Activated naive CD8-positive, alpha-beta T cell treated with anti-CD3 and anti-CD28 coated beads, Interleukin-2, amount 50 U/mL, for 24 hours (primary cell): Measurements from ENCODE around the gene FYN.
"Not testable (repeated sequence)": the region's sequence is repeated elsewhere in the genome, so short reads cannot be mapped to it uniquely, and the experiment has no call there.

ENCODE experiments used
- ATAC-seq: fragments of 150-1000 bp; cut with Tn5 transposase; one replicate; pipeline ENCODE4 v1.10.0; 2021
- DNase-seq: peaks from one replicate; pipeline ENCODE4 v3.0.0; 2021
- H3K27ac Mint-ChIP-seq: one replicate; pipeline ENCODE4 v1.8.0; 2021; ENCODE audit warnings: mild to moderate bottlenecking, mixed read lengths
- H3K27me3 Mint-ChIP-seq: one replicate; pipeline ENCODE4 v1.8.0; 2021; ENCODE audit warnings: mixed read lengths
- H3K36me3 Mint-ChIP-seq: one replicate; pipeline ENCODE4 v1.8.0; 2021; ENCODE audit warnings: low read depth, mixed read lengths
- H3K4me1 Mint-ChIP-seq: one replicate; pipeline ENCODE4 v1.8.0; 2021; ENCODE audit warnings: mixed read lengths
- H3K4me3 Mint-ChIP-seq: one replicate; pipeline ENCODE4 v1.8.0; 2021; ENCODE audit warnings: mild to moderate bottlenecking, moderate library complexity, mixed read lengths
- H3K9me3 Mint-ChIP-seq: one replicate; pipeline ENCODE4 v1.8.0; 2021; ENCODE audit warnings: mixed read lengths

Gene FYN

DNA sequence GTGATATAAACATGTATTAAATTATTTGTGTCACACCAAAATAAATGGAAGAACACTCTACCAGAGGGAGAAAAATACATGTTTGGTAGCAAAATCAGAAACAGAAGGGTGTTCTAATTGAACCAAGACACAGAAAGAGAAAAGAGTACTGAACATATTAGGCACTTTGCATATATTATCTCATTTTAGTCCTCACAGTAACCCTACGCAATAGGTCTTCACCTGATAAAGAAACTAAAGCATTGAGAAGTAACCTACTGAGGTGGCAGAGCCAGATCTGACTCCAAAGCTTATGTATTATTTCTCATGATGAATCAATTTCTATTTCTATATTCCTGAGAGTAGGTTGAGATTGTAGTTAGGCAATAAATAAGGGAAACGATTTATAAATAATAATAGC, 77.7 kb downstream of the FYN start:
- peak overlapping the region; percentile 74 for H3K4me3 Mint-ChIP-seq
- ATAC-seq: no peak
- peaks cover 71% of the 10 kb centered on the region for H3K36me3 Mint-ChIP-seq
- no peaks in the 10 kb centered on the region for H3K27me3 Mint-ChIP-seq
- no peak for DNase-seq
- no peaks in the 10 kb centered on the region for H3K9me3 Mint-ChIP-seq
- peak overlapping the region; percentile 82 for H3K27ac Mint-ChIP-seq
- H3K4me1 Mint-ChIP-seq: peaks cover 93% of the 10 kb centered on the region

DNA sequence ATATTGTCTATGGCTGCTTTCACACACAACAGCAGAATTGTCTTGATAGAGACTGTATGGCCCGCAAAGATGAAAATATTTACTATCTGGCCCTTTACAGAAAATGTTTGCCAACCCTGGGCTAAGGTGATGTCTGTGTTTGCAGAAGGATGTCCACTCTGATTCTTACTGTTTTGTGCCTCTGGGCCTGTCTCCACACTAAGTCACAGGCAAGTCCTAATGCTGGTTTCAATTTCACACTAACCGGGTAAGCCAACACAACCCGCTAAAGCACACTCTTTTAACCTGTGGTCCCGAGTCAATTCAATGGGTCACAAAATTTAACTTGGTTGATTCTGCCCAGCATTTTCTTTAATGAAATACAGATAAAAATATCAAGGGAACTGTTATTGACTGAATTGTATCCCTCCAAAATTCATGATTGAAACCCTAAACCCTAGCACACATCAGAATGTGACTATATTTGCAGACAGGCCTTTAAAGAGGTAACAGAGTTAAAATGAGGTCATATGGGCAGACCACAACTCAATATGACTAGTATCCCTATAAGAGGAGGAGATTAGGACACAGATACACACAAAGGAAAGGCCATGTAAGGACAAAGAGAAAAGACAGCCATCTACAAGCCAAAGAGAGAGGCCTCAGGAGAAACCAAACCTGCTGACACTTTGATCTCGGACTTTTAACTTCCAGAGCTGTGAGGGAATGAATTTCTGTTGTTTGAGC, 78.4 kb downstream of the FYN start:
- Mint-ChIP-seq H3K9me3 (no peaks in the 10 kb centered on the region), H3K27ac (peak overlapping the region; percentile 82), H3K4me1 (peaks cover 92% of the 10 kb centered on the region), H3K27me3 (no peaks in the 10 kb centered on the region), H3K4me3 (peak overlapping the region; percentile 74), H3K36me3 (peaks cover 68% of the 10 kb centered on the region)
- DNase-seq (no peak), ATAC-seq (peak; percentile 80)

DNA sequence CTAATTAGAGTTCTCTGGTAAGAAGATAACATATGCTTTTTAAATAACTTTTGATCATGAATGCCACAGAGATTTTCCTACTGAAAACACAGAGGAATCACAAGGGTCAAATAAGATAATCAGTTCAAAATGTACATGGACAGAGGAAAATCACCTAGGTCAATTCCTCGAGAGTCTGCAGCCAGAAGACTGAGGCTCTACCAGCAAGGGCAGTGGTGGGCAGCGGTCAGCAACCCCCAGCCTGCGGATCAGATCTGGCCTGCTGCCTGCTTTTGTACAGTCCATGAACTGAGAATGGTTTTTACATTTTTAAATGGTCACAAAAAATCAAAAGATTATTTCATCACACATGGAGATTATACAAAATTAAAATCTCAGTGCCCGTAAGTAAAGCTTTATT, 79.0 kb downstream of the FYN start:
- DNase-seq (no peak), ATAC-seq (no peak)
- Mint-ChIP-seq H3K36me3 (peaks cover 62% of the 10 kb centered on the region), H3K4me1 (peaks cover 86% of the 10 kb centered on the region), H3K9me3 (no peaks in the 10 kb centered on the region), H3K4me3 (peak overlapping the region; percentile 74), H3K27me3 (no peaks in the 10 kb centered on the region), H3K27ac (peak overlapping the region; percentile 82)

DNA sequence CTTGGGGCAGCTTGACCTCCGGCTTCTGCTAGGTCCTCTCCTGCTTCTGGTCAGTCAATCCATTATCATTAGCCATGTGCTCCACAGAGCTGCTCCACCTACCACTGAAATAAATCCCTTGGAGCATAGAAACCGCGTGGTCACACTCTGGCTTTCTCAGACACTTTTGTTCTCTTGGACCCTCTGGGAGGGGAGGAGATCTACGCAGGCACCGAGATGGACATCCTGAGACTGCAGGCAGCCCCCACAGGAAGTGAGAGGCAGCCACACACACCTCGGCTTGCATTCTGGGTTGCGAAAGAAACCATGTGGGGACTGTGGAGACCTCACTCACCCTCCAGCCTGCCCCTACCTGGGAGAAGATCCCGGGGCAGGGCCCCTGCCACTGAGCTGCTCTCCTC, 79.5 kb downstream of the FYN start:
- Mint-ChIP-seq H3K4me3 (peak overlapping the region; percentile 74), H3K27me3 (no peaks in the 10 kb centered on the region), H3K36me3 (peaks cover 58% of the 10 kb centered on the region), H3K27ac (peak overlapping the region; percentile 82), H3K9me3 (no peaks in the 10 kb centered on the region), H3K4me1 (peaks cover 80% of the 10 kb centered on the region)
- ATAC-seq: peak; percentile 62
- peak; percentile 62 for DNase-seq

DNA sequence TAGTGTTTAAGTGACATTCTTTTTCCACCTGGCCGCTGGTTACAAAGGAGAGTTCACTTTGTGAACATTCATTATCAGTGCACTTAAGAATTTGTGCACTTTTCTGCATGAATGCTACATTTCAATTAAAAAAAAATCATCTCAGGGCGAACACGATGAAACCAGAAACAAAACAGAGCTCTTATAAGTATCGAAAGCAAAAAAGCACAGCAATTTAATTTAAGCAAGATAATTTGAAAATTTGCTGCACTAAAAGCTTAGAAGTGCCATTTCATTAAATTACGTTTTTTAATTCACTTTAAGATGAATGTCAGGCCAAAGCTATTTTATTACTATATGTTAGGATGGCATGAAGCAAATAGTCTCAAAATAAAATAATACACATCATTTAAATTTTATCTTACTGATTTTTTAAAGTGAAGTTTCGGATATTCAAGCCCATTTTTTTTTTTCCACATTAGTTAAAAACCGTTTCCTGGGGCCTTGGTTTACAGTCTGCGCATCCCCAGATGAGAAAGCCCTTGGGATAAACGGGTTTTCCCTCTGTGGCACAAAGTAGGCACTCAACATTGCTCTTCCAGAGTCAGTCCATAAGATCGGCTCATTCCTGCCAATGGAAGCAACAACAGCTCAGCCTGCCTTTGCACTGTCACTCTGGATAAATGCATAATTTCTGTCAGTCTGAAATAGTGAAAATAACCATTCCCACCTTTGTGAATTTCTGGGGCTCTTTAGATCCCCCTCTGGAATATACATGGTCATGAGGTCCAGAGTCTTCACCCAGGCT, 80.1 kb downstream of the FYN start:
- Mint-ChIP-seq H3K4me1 (peaks cover 74% of the 10 kb centered on the region), H3K27ac (peak overlapping the region; percentile 82), H3K9me3 (no peaks in the 10 kb centered on the region), H3K4me3 (peak overlapping the region; percentile 74), H3K36me3 (peaks cover 56% of the 10 kb centered on the region), H3K27me3 (no peaks in the 10 kb centered on the region)
- no peak for ATAC-seq
- DNase-seq: no peak

DNA sequence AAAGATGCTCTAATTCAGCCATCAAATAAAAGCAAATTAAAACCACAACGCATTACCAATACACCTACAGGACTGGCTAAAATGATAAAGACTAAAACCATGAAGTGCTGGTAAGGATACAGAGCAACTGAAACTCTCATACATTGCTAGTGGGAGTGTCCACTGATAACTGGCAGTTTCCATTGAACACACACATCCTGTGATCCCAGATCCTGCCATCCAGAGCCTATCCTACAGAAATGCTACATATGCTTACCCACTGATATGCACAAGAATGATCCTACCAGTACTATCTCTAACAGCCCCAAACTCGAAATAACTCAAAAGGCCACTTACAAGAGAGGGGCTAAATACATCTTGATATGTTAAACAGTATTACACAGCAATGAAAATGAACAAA, 81.0 kb downstream of the FYN start:
- Mint-ChIP-seq H3K36me3 (peaks cover 53% of the 10 kb centered on the region), H3K4me3 (peak overlapping the region; percentile 74), H3K27ac (peak overlapping the region; percentile 82), H3K9me3 (no peaks in the 10 kb centered on the region), H3K4me1 (peaks cover 69% of the 10 kb centered on the region), H3K27me3 (no peaks in the 10 kb centered on the region)
- DNase-seq: no peak
- ATAC-seq: no peak

DNA sequence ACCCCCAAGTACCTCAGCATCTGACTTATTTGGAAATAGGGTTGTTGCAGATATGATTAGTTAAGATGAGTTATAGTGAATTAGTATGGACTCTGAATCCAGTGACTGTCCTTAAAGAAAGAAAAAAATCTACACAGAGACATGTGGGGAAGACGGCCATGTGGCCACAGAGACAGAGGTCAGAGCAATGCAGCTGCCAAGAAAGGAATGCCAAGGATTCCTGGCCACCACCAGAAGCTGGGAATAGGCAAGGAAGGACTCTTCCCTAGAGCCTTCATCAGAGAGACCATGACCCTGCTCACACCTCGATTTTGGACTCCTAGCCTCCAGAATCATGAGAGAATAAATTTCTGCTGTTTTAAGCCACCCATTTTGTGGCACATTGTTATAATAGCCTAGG, 81.8 kb downstream of the FYN start:
- peak overlapping the region; percentile 82 for H3K27ac Mint-ChIP-seq

DNA sequence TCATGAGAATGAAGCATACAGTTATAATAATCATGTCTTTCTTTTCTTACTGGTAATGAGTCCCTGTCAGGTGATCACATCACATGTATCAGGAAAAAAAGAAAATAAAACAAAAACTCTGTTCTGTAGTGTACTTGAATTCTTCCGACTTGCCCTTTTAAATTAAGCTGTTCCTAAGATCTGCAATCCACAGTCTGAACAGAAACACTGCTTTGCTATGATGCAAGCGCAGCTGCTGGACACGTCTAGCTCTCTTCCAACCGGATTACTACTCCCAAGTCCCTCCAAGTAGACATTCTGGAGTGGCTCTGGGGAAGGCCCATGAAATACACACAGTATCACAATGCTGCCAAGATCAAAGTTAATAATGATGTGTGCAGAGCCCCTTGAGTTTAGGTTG, 83.7 kb downstream of the FYN start:
- ATAC-seq (no peak), DNase-seq (no peak)
- Mint-ChIP-seq H3K9me3 (no peaks in the 10 kb centered on the region), H3K27me3 (no peaks in the 10 kb centered on the region), H3K27ac (no peak overlapping the region), H3K4me1 (peaks cover 65% of the 10 kb centered on the region), H3K36me3 (peaks cover 42% of the 10 kb centered on the region), H3K4me3 (no peak overlapping the region)

More for the DNA sequence above, 81.8 kb downstream of the FYN start:
- Mint-ChIP-seq H3K9me3 (no peaks in the 10 kb centered on the region), H3K36me3 (peaks cover 48% of the 10 kb centered on the region), H3K4me1 (peaks cover 67% of the 10 kb centered on the region), H3K4me3 (peak overlapping the region; percentile 74), H3K27me3 (no peaks in the 10 kb centered on the region)
- ATAC-seq: no peak
- DNase-seq: no peak

DNA sequence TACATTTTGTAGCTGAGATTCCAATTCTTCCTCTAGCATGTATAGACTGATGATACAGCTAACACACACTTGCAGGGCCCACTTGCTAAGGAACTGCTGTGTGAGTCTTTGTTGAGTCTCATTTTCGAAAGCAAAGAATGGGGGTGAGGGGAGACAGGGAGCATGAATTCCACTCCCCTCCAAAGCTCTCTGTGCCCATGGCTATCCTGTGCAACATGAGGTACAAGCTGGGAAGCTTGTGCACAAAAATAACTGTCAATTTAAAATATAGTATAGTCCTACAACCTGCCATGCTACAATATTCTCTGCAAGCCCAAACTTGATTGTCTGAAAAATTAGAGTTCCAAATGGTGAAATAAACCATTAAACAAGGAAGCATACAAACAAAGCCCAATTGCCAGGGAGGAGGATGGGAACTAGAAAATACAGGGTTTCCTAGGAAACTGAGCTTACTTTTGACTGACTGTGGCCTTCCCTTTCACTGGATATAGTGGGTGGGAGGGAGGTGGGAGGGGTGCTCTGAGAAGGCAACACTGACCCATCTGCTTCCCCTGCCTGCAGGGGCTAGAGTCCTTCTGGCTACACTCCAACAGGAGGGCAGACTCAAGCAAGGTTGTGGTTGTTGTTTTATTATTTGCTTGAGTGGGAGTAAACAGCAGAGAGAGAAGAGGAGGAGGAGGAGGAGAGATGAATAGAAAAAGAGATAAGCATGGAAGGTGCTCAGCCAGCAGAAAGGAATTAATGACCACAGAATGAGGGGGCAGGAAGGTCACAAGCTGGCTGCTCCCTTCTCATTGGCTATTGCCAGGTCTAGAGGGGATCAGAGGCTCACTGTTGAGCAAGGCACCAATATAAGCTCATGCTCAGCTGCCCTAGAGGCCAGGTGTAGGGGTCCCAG, 84.6 kb downstream of the FYN start:
- Mint-ChIP-seq H3K4me1 (peaks cover 65% of the 10 kb centered on the region), H3K9me3 (no peaks in the 10 kb centered on the region)
- peak; percentile 42 for ATAC-seq

DNA sequence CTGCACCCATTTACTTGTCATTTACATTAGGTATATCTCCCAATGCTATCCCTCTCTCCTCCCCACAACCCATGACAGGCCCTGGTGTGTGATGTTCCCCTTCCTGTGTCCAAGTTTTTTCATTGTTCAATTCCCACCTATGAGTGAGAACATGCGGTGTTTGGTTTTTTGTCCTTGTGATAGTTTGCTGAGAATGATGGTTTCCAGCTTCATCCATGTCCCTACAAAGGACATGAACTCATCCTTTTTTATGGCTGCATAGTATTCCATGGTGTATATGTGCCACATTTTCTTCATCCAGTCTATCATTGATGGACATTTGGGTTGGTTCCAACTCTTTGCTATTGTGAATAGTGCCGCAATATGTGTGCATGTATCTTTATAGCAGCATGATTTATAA, 87.1 kb downstream of the FYN start:
- H3K27me3 Mint-ChIP-seq, H3K4me3 Mint-ChIP-seq, H3K9me3 Mint-ChIP-seq, ATAC-seq, DNase-seq: not testable (repeated sequence)
- Mint-ChIP-seq H3K27ac (peak overlapping the region; percentile 19), H3K4me1 (peaks cover 65% of the 10 kb centered on the region), H3K36me3 (peaks cover 45% of the 10 kb centered on the region)

More for the DNA sequence above, 84.6 kb downstream of the FYN start:
- Mint-ChIP-seq H3K27ac (no peak overlapping the region), H3K27me3 (no peaks in the 10 kb centered on the region), H3K4me3 (no peak overlapping the region), H3K36me3 (peaks cover 44% of the 10 kb centered on the region)
- DNase-seq: no peak

DNA sequence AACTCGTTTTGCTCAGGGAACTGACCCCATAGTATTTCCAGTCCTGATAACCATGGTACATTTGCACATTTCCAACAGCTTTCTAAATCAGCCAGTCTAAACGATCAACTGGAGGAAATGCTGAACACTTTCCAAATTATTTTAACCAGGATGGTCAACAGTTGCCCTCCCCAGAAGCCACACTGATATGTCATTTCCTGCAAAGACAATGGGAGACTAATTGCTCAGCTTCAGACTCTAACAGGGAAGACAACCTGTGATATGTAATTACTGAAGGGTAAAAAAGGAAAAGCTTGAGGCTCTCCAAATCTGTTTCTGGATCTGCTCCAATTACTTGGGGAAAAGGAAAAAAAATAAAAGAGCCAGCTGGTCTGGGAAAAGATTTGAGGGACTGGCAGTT, 88.8 kb downstream of the FYN start:
- ATAC-seq (no peak), DNase-seq (no peak)
- H3K4me1 Mint-ChIP-seq: peaks cover 73% of the 10 kb centered on the region
- no peaks in the 10 kb centered on the region for H3K9me3 Mint-ChIP-seq
- no peak overlapping the region for H3K4me3 Mint-ChIP-seq
- peaks cover 54% of the 10 kb centered on the region for H3K36me3 Mint-ChIP-seq
- peak overlapping the region; percentile 80 for H3K27ac Mint-ChIP-seq
- no peaks in the 10 kb centered on the region for H3K27me3 Mint-ChIP-seq

DNA sequence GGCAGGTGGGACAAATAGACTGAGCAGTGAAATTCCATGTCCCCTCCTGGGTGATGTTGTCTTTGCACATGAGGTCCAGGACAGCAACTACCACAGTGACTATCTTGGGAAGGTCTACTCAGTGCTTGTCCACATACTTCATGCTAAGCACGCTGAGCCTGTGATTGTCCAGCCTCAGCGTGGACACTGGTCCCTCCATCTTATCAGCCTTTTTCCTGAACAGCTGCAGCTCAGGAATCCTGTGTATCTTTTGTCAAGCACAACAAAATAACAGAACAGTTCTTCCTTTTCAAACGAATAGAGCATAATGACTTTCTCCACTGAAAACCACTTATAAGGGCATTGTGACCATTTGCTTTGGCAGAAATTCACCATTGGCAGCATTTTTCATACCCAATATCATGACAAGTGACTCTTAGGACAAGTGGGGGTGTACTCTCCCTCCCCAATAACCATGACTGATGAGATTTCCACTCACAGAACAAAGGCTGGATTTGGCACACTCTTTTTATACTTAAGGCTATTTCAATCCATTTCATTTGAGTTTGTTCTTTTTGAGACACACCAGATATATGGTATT, 90.3 kb downstream of the FYN start:
- Mint-ChIP-seq H3K9me3 (no peaks in the 10 kb centered on the region), H3K27me3 (no peaks in the 10 kb centered on the region), H3K36me3 (peaks cover 68% of the 10 kb centered on the region), H3K4me3 (no peak overlapping the region), H3K4me1 (peaks cover 88% of the 10 kb centered on the region), H3K27ac (peak overlapping the region; percentile 80)
- no peak for DNase-seq
- ATAC-seq: no peak

DNA sequence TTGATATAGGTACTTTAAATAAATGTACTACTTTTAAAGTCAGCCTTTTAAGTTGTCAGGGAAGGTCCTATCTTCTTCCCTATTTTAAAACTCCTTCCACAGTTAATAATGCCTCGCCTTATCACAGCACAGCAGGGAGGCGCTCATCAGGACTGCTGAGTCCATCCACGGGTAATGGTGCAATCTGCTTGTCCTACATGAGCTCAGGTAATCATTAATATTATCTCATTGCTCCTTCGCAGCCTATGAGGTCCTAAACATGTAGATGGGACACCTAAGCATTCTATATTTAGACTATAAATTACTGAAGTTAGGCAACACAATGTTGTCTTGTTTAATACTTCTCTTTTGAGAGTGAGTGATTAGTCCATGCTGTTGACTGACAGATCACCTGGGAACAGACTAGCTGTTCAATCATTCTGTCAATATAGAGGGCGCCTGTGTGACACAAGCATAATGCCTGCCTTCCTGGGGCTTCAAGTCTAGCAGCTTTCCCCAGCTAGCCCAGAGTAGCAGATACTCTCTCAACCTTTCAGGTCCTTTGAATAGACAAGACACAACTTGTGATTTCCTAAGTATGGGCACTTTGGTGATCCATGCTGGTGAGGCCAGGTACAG, 91.0 kb downstream of the FYN start:
- DNase-seq (no peak), ATAC-seq (no peak)
- Mint-ChIP-seq H3K9me3 (no peaks in the 10 kb centered on the region), H3K27ac (peak overlapping the region; percentile 80), H3K36me3 (peaks cover 75% of the 10 kb centered on the region), H3K27me3 (no peaks in the 10 kb centered on the region), H3K4me1 (peaks cover 94% of the 10 kb centered on the region), H3K4me3 (no peak overlapping the region)
